GM06990 (cell line): ENCODE measurements around the gene HTRA1.

Experiments used
- DNase-seq: peaks from one replicate; pipeline ENCODE4 v3.0.0-alpha.2; 2011; ENCODE audit not compliant: insufficient read length; ENCODE audit errors: extremely low read depth
- H3K27me3 ChIP-seq: replicated peaks from 2 replicates; pipeline ENCODE4 v1.6.0; 2011; ENCODE audit warnings: low read length; ENCODE audit not compliant: control insufficient read depth, insufficient read depth
- H3K36me3 ChIP-seq: 2 replicates; pipeline ENCODE4 v1.5.1; 2011; ENCODE audit warnings: low read length; ENCODE audit not compliant: control insufficient read depth, insufficient read depth
- H3K4me3 ChIP-seq: replicated peaks from 2 replicates; pipeline ENCODE4 v1.5.1; 2011; ENCODE audit warnings: low read depth, mild to moderate bottlenecking, control low read depth, low read length
- CTCF ChIP-seq: IDR thresholded peaks from 2 replicates; pipeline ENCODE4 v1.5.1; 2011; ENCODE audit warnings: low read length, control low read depth, mild to moderate bottlenecking, inconsistent platforms; ENCODE audit not compliant: insufficient read depth, poor library complexity, severe bottlenecking

The HTRA1 gene

GRCh38 chr10:122499012-122499411 is 37.7 kb downstream of the HTRA1 start:
- H3K4me3 ChIP-seq: no peak overlapping the region
- no peak for TF ChIP-seq CTCF
- no peak for DNase-seq
- H3K27me3 ChIP-seq: no peaks in the 10 kb centered on the region
- H3K36me3 ChIP-seq: no peaks in the 10 kb centered on the region

- no peaks in the 10 kb centered on the region for H3K27me3 ChIP-seq
- H3K4me3 ChIP-seq: no peak overlapping the region
- no peaks in the 10 kb centered on the region for H3K36me3 ChIP-seq
- DNase-seq: no peak
- no peak for TF ChIP-seq CTCF
Observed at GRCh38 chr10:122499491-122499941, 38.2 kb downstream of the HTRA1 start.

- DNase-seq: no peak
- no peak for TF ChIP-seq CTCF
- Histone ChIP-seq H3K36me3 (no peaks in the 10 kb centered on the region), H3K4me3 (no peak overlapping the region), H3K27me3 (no peaks in the 10 kb centered on the region)
Observed at GRCh38 chr10:122500194-122500593, 38.8 kb downstream of the HTRA1 start.

- no peaks in the 10 kb centered on the region for H3K36me3 ChIP-seq
- no peak for TF ChIP-seq CTCF
- H3K27me3 ChIP-seq: no peaks in the 10 kb centered on the region
- H3K4me3 ChIP-seq: no peak overlapping the region
- DNase-seq: no peak
Observed at GRCh38 chr10:122500726-122501125, 39.4 kb downstream of the HTRA1 start.

GRCh38 chr10:122503012-122503411 is 41.7 kb downstream of the HTRA1 start:
- H3K4me3 ChIP-seq: no peak overlapping the region
- no peaks in the 10 kb centered on the region; the same call in 1 of the 2 replicates for H3K27me3 ChIP-seq
- no peak for DNase-seq
- no peak for TF ChIP-seq CTCF
- H3K36me3 ChIP-seq: no peaks in the 10 kb centered on the region

- DNase-seq: no peak
Observed at GRCh38 chr10:122503886-122504609, 42.7 kb downstream of the HTRA1 start.

More at GRCh38 chr10:122503886-122504609, 42.7 kb downstream of the HTRA1 start:
- no peaks in the 10 kb centered on the region; the same call in 1 of the 2 replicates for H3K27me3 ChIP-seq
- no peaks in the 10 kb centered on the region for H3K36me3 ChIP-seq
- no peak for TF ChIP-seq CTCF
- H3K4me3 ChIP-seq: no peak overlapping the region
